GM19452 (cell line): Measurements from ENCODE around the gene COMMD1.
"Not testable (repeated sequence)": the region's sequence is repeated elsewhere in the genome, so short reads cannot be mapped to it uniquely, and the experiment has no call there.

Source experiments
- ATAC-seq: cut with Tn5 transposase; IDR thresholded peaks from one replicate; pipeline ENCODE4 v1.9.1; 2021; ENCODE audit not compliant: unreplicated experiment

COMMD1 gene

GRCh38 chr2:62065243-62065642, 159.8 kb downstream of the COMMD1 start:
- no peak for ATAC-seq

GRCh38 chr2:62071126-62071598, 165.7 kb downstream of the COMMD1 start:
- ATAC-seq, result no peak

- no peak for ATAC-seq
Observed at GRCh38 chr2:62071760-62072680, 166.5 kb downstream of the COMMD1 start.

- no peak for ATAC-seq
Observed at GRCh38 chr2:62074233-62074632, 168.8 kb downstream of the COMMD1 start.

- ATAC-seq, result no peak
Observed at GRCh38 chr2:62076980-62077638, 171.6 kb downstream of the COMMD1 start.

- ATAC-seq, result no peak
Observed at GRCh38 chr2:62084801-62085200, 179.3 kb downstream of the COMMD1 start.

- ATAC-seq, result no peak
Observed at GRCh38 chr2:62089658-62090057, 184.2 kb downstream of the COMMD1 start.

- no peak for ATAC-seq
Observed at GRCh38 chr2:62091471-62091870, 186.0 kb downstream of the COMMD1 start.

- ATAC-seq, result peak; percentile 8
Observed at GRCh38 chr2:62099050-62099449, 193.6 kb downstream of the COMMD1 start.

GRCh38 chr2:62099523-62100175, 194.2 kb downstream of the COMMD1 start:
- peak; percentile 93 for ATAC-seq

GRCh38 chr2:62101886-62102285, 196.4 kb downstream of the COMMD1 start:
- no peak for ATAC-seq

- ATAC-seq, result no peak
Observed at GRCh38 chr2:62102402-62102920, 197.0 kb downstream of the COMMD1 start.

- no peak for ATAC-seq
Observed at GRCh38 chr2:62109554-62109953, 204.1 kb downstream of the COMMD1 start.

- no peak for ATAC-seq
Observed at GRCh38 chr2:62110415-62111025, 205.0 kb downstream of the COMMD1 start.

- ATAC-seq, result no peak
Observed at GRCh38 chr2:62112179-62112578, 206.7 kb downstream of the COMMD1 start.

- ATAC-seq, result no peak
Observed at GRCh38 chr2:62114564-62114963, 209.1 kb downstream of the COMMD1 start.

GRCh38 chr2:62116983-62117382, 211.5 kb downstream of the COMMD1 start:
- no peak for ATAC-seq

GRCh38 chr2:62118160-62118559, 212.7 kb downstream of the COMMD1 start:
- no peak for ATAC-seq

- no peak for ATAC-seq
Observed at GRCh38 chr2:62119311-62119974, 214.0 kb downstream of the COMMD1 start.

- not testable (repeated sequence) for ATAC-seq
Observed at GRCh38 chr2:62126239-62126638, 220.8 kb downstream of the COMMD1 start.
